Bronchial epithelial cell (primary cell): ENCODE data around the gene CDH22. TPM values are rescaled to one million over a fixed set of nuclear protein-coding genes. Genes with fewer than 3 reads are reported as not detected.

Experiments used
- DNase-seq: peaks from one replicate; pipeline ENCODE4 v3.0.0-alpha.2; 2010; ENCODE audit warnings: low read depth
- FAIRE-seq: peaks from 2 replicates; lab custom pipeline; 2011; peaks lifted over from hg19 to GRCh38; lab: Jason Lieb, UNC
- H3K27me3 ChIP-seq: 2 replicates; pipeline ENCODE4 v1.5.1; 2011; ENCODE audit warnings: low read length; ENCODE audit not compliant: control insufficient read depth, insufficient read depth
- H3K36me3 ChIP-seq: 2 replicates; pipeline ENCODE4 v1.5.1; 2011; ENCODE audit warnings: low read length; ENCODE audit not compliant: control insufficient read depth, insufficient read depth
- H3K4me3 ChIP-seq: 2 replicates; pipeline ENCODE4 v1.5.1; 2011; ENCODE audit warnings: mild to moderate bottlenecking, low read depth, low read length, control low read depth
- CTCF ChIP-seq: IDR thresholded peaks from 2 replicates; pipeline ENCODE4 v1.5.1; 2011; ENCODE audit warnings: mild to moderate bottlenecking, moderate library complexity, low read length, control low read depth, inconsistent platforms; ENCODE audit not compliant: insufficient read depth, severe bottlenecking
- total RNA-seq: library from RNA; depleted of rRNA; stranded (reverse); fragments of >200 nt; gene quantifications from 2 replicates; pipeline ENCODE4 v1.2.1, GENCODE V29; 2014

CDH22 gene
- total RNA-seq, 1 donor from 2014 or later: not detected

- peaks cover 2% of the 10 kb centered on the region for H3K27me3 ChIP-seq
- DNase-seq (no peak), FAIRE-seq (no peak)
- H3K4me3 ChIP-seq: no peak overlapping the region
- no peaks in the 10 kb centered on the region for H3K36me3 ChIP-seq
- TF ChIP-seq CTCF: no peak
Observed at GRCh38 chr20:46215913-46216707, 92.2 kb downstream of the CDH22 start.

DNA sequence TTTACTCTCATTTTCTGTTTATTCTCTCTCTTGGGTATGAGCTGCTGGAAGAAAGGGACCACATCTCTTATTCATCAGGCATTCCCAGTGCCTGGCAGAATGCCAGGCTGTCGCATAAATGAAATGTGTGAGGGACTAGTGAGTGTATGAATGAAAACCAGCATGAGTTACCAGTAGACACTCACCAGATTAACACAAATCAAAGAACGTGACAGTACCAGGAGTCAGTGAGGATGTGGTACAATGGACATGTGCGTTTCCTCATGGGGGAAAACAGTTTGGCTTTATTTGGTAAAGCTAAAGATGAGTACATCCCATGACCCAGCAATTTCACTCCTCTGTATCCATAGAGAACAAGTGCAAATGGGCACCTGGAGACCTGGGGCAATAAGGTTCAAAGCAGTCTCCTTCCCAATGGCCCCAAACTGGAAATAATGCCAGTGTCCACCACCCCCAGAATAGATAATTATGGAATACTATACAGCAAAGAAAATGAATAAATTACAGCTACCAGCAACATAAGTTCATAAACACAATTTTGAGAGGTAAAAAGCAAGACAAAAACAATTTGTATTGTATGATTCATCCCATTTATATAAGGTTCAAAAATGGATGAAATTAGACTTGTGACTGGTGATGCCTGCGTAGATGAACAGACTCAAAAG lies 93.3 kb downstream of the CDH22 start:
- no peak for TF ChIP-seq CTCF
- FAIRE-seq (no peak), DNase-seq (no peak)
- Histone ChIP-seq H3K36me3 (no peaks in the 10 kb centered on the region), H3K27me3 (peaks cover 4% of the 10 kb centered on the region), H3K4me3 (no peak overlapping the region)

- FAIRE-seq: no peak
- H3K27me3 ChIP-seq: peaks cover 5% of the 10 kb centered on the region
Observed at GRCh38 chr20:46213946-46214823, 94.1 kb downstream of the CDH22 start.

GRCh38 chr20:46212876-46213275 lies 95.4 kb downstream of the CDH22 start:
- TF ChIP-seq CTCF: no peak
- H3K27me3 ChIP-seq: peaks cover 6% of the 10 kb centered on the region
- DNase-seq (no peak), FAIRE-seq (no peak)
- no peaks in the 10 kb centered on the region for H3K36me3 ChIP-seq
- no peak overlapping the region for H3K4me3 ChIP-seq

More at GRCh38 chr20:46213946-46214823, 94.1 kb downstream of the CDH22 start:
- no peak for DNase-seq
- Histone ChIP-seq H3K4me3 (no peak overlapping the region), H3K36me3 (no peaks in the 10 kb centered on the region)
- TF ChIP-seq CTCF: no peak

DNA sequence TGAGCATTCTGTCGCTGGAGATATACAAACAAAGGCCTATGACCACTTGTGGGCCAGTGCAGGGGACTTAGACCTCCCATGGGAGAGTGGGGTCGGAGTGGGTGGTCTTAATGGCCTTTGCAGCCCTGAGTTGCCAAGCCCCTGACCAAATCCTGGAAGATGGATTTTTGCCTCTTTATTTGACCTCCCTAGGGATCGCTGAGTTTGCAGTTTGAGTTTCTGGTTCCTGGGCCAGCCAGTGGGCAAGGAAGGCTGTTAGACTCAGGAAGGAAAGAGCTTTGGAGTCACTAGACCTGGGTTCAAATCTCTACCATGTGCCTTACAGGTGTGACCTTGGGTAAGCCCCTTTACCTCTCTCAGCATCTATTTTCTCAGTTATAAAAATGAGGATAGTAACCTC lies 96.0 kb downstream of the CDH22 start:
- H3K4me3 ChIP-seq: no peak overlapping the region
- DNase-seq (no peak), FAIRE-seq (no peak)
- TF ChIP-seq CTCF: no peak
- no peaks in the 10 kb centered on the region for H3K36me3 ChIP-seq
- peaks cover 11% of the 10 kb centered on the region for H3K27me3 ChIP-seq
